GM12878 (cell line): ENCODE data around the gene RAB29. TPM values are rescaled to one million over a fixed set of nuclear protein-coding genes. Genes with fewer than 3 reads are reported as not detected.

ENCODE experiments used
- JUNB ChIP-seq: IDR thresholded peaks from 2 replicates; pipeline ENCODE4 v1.6.1; 2016; ENCODE audit warnings: antibody characterized with exemption, mild to moderate bottlenecking
- KLF5 ChIP-seq: fragments of 450-650 bp; IDR thresholded peaks from 2 replicates; pipeline ENCODE4 v1.6.1; 2014; ENCODE audit warnings: mild to moderate bottlenecking; ENCODE audit not compliant: partially characterized antibody
- SKIL ChIP-seq: fragments of 450-650 bp; IDR thresholded peaks from 2 replicates; pipeline ENCODE4 v1.6.1; 2017; ENCODE audit warnings: mild to moderate bottlenecking, low read depth, inconsistent platforms; ENCODE audit not compliant: poor library complexity, severe bottlenecking
- ZZZ3 ChIP-seq: IDR thresholded peaks from 2 replicates; pipeline ENCODE4 v1.6.1; 2011; ENCODE audit warnings: low read depth; ENCODE audit not compliant: control insufficient read depth, insufficient read length
- polyA plus RNA-seq, 11 experiments: library from polyadenylated mRNA; depleted of rRNA in 4 of 11; unstranded in 6 of 11; stranded (reverse) in 5 of 11; fragments of >200 nt; fragmentation: Nextera tagmentation in 4 of 11; fragmentation: Illumina TruSeq in 1 of 11; extraction: Ambion mirVana in 4 of 11; extraction: Trizol in 1 of 11; gene quantifications; 1 replicate in 1 of 11; 2 replicates in 10 of 11; pipeline versions ENCODE4 v1.2.1 to v1.2.3, GENCODE V29; 2011 to 2016; ENCODE audit warnings: inconsistent platforms in 2 of 11, missing spikeins in 2 of 11, low read depth in 1 of 11
- total RNA-seq, 4 experiments: library from RNA; depleted of rRNA in 3 of 4; stranded (reverse); fragments of >200 nt in 3 of 4; fragmentation: Illumina TruSeq in 1 of 4; extraction: Trizol in 1 of 4; gene quantifications; 2 replicates each; pipeline versions ENCODE4 v1.2.1 to v1.2.3, GENCODE V29; 2013 to 2021
- TF ChIP-seq, protein P1 (sequence below): fragments of 450-650 bp; conservative IDR thresholded peaks from 2 replicates; pipeline ENCODE4 v1.6.1; 2017; ENCODE audit warnings: mild to moderate bottlenecking, moderate library complexity

RAB29 gene
- total and polyA plus RNA-seq, 10 of the 15 experiments (the other 5 are each of a cell fraction or from before 2014, with no cell fraction given): 11.7 to 74.5 (median 15.0) TPM

GRCh38 chr1:205750138-205751035 lies 24.9 kb downstream of the RAB29 start, which contains the start of gene NUCKS1 (continued):
- TF ChIP-seq KLF5 (peak; percentile 87), JUNB (0 out of 2 replicates have a peak, but pooled peaks have one; percentile 11), ZZZ3 (no peak), SKIL (peak; percentile 95)
- TF ChIP-seq, protein P1, sequence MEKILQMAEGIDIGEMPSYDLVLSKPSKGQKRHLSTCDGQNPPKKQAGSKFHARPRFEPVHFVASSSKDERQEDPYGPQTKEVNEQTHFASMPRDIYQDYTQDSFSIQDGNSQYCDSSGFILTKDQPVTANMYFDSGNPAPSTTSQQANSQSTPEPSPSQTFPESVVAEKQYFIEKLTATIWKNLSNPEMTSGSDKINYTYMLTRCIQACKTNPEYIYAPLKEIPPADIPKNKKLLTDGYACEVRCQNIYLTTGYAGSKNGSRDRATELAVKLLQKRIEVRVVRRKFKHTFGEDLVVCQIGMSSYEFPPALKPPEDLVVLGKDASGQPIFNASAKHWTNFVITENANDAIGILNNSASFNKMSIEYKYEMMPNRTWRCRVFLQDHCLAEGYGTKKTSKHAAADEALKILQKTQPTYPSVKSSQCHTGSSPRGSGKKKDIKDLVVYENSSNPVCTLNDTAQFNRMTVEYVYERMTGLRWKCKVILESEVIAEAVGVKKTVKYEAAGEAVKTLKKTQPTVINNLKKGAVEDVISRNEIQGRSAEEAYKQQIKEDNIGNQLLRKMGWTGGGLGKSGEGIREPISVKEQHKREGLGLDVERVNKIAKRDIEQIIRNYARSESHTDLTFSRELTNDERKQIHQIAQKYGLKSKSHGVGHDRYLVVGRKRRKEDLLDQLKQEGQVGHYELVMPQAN: peak; percentile 46; the same call in 1 of the 2 replicates
